Stimulated activated CD4-positive, alpha-beta T cell treated with anti-CD3 and anti-CD28 coated beads, Interleukin-2, amount 100 ng/mL, for 24 hours (primary cell): ENCODE data around the gene MICU1.
A peak's percentile ranks its signal among the peaks of the same experiment; 100 is the strongest.
"Not testable (repeated sequence)": the region's sequence is repeated elsewhere in the genome, so short reads cannot be mapped to it uniquely, and the experiment has no call there.

Experiments
- DNase-seq, 2 donors: peaks; one replicate each; pipeline ENCODE4 v3.0.0-alpha.2; 2020

The MICU1 gene, protein sequence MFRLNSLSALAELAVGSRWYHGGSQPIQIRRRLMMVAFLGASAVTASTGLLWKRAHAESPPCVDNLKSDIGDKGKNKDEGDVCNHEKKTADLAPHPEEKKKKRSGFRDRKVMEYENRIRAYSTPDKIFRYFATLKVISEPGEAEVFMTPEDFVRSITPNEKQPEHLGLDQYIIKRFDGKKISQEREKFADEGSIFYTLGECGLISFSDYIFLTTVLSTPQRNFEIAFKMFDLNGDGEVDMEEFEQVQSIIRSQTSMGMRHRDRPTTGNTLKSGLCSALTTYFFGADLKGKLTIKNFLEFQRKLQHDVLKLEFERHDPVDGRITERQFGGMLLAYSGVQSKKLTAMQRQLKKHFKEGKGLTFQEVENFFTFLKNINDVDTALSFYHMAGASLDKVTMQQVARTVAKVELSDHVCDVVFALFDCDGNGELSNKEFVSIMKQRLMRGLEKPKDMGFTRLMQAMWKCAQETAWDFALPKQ

DNA sequence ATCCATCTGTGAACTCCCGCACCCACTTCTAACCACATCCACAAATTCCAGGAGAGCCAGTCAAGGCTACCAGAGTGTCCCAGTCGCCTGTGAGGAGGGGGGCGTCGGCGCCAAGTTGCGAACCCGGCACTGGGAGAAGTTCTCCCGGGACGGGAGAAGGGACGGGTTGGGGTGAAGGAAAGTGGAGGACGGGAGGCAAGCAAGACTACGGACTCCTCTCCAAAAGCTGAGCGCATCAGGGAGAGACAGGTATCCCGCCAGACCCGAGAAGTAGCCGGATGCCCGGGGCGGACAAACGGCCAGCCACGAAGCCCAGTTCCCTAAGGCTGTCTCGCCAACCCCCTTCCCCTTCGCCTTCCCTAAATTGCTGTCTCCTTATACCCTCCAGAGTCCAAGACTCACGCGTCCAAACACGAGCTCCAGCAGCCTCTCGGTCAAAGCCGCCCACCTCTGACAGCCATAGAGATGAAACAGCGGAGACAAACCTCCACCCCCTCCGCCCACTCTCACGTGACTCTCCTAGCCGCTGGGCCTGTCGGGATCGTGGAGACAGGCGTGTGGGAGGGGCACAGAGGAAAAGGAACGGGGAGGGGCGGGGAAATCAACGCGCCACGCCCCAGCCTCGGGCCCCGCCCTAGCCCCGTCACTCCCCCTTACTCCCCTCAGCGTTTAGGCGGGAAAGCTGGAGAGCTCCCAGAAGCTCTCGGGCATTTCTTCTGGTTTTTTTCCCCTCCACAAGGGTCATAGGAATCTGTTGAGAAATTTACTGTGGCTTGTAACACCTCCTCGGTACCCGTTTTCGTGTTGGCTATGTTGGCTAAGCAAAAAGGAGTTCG lies at the start of gene MICU1:
TSS of gene MICU1 (minus strand) at position 472 of the 836 bp plus-strand sequence. CDS start 59,286 bp downstream, outside the sequence.
- DNase-seq, result peak; percentile 94 to 96

DNA sequence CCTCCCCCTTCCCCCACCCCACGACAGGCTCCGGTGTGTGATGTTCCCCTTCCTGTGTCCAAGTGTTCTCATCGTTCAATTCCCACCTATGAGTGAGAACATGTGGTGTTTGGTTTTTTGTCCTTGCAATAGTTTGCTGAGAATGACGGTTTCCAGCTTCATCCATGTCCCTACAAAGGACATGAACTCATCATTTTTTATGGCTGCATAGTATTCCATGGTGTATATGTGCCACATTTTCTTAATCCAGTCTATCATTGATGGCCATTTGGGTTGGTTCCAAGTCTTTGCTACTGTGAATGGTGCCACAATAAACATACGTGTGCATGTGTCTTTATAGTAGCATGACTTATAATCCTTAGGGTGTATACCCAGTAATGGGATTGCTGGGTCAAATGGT lies 48.3 kb upstream of the MICU1 start:
- DNase-seq, result not testable (repeated sequence)

DNA sequence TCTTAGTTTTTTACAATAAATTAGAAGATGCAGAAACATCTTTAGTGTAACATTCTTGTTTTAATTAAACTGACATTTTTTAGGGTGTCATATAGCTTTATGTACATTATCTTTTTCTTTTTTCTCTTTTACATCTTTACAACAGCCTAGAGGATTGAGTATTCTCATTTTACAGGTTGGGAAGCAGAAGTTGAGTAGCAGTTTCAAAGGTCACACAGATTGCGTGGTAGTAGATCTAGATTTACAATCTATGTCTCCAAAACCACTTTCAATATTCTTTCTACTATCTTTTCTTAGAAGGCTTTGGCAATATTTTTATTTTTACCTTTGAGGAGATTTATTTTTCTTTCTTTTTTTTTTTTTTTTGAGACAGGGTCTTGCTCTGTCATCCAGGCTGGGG lies 47.4 kb upstream of the MICU1 start:
- no peak for DNase-seq

DNA sequence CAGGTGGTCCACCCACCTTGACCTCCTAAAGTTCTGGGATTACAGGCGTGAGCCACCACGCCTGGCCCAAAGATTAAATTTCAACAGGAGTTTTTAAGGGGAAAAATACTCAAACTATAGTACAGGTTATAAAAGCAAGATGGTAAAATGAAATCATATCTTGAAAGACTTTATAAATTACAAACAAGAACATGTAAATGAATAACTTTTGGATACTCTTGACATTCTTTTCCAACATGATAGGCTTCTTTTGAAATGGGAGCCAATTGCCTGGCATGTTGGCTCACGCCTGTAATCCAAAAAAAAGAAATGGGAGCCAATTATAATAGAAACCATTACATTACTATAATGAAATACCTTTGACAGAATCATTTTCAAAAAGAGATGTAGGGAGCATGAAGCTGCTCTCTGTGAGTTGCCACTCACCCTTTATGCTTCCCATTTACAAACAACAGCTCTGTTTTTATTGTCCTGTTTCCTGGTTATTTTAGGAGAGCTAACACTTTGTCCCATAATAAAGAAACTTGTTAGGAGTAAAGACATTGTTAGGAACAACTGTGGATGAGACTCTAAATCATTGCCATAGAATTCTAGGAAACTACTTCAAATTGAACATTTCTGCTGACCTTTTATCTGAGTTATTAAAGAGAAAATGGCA lies 41.5 kb upstream of the MICU1 start:
- no peak for DNase-seq

DNA sequence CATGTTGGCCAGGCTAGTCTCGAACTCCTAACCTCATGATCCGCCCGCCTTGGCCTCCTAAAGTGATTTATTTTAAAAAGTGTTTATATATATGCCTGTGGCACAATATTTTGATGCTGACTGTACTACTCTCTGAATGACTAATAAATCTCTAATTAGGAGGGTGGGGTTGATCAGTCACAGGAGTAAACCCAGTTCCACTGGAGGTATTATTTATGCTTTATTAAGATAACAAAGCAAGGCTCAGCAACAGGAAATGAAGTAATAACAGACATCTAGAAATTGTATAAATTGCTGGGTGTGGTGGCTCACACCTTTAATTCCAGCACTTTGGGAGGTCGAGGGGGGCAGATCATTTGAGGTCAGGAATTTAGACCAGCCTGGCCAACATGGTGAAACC lies 40.0 kb upstream of the MICU1 start:
- no peak for DNase-seq

DNA sequence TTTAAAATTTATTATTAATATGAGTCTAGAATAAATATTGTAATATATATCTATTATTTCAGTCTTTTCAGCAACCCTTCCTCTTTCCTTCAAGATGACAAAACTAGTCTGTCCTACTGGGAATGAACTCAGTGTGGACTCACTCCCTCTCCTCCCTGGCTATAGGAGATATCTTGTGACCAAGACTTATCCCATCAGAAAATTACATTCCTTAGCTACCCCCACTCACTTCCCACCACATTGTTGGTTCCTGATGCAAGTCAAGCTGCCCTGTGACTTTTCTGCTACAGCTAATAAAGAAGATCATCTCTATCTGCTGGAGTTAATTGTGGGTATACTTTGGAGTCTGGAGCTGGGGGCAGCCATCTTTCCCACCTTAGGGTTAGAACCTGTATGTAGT lies 38.1 kb upstream of the MICU1 start:
- no peak for DNase-seq

DNA sequence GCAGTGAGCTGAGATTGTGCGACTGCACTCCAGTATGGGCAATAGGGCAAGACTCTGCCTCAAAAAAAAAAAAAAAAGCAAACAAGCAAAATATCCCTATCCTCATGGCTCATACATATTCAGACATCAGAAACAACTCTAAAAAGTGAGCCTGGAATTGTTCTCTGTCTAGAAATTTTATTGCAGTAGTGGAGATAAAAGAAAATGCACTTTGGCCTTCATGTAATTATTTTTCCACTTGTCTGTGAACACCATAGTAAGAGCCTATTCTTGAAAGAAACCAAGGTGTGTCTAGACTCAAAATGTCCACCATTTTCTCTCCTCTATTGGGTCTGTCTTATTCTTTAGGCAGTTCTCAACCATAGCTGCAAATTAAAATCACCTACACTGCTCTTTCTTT lies 35.6 kb upstream of the MICU1 start:
- no peak for DNase-seq

DNA sequence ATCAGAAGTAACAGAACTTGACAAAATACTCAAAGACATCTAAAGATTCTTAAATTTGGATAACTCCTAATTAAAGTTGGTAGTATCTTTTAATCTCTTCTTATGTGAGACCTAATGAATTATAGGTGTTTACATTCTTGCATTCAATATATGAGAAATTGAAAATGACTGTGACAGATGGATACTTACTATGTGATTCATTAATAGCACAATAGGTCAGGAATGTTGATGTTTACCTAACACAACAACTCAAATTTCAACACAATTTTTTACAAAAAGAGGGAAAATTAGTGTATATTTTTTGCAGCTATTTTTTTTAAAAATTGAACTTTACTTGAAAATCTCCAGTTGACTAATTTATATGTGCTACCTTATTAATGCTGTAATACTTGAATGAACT lies 34.3 kb upstream of the MICU1 start:
- no peak for DNase-seq

DNA sequence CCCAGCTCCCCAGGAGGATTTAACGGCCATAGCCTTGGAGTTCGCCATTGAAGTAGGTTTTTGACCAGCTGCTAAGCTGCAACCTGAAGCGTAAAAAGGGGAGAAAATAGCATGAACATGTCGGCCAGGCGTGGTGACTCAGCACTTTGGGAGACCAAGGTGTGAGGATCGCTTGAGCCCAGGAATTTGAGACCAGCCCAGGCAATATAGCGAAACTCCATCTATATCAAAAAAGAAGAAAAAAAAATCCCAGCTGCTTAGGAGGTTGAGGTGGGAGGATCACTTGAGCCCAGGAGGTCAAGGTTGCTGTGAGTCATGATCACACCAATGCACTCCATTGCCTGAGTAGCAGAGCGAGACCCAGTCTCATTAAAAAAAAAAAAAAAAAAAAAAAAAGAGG lies 33.8 kb upstream of the MICU1 start:
- DNase-seq, result no peak

DNA sequence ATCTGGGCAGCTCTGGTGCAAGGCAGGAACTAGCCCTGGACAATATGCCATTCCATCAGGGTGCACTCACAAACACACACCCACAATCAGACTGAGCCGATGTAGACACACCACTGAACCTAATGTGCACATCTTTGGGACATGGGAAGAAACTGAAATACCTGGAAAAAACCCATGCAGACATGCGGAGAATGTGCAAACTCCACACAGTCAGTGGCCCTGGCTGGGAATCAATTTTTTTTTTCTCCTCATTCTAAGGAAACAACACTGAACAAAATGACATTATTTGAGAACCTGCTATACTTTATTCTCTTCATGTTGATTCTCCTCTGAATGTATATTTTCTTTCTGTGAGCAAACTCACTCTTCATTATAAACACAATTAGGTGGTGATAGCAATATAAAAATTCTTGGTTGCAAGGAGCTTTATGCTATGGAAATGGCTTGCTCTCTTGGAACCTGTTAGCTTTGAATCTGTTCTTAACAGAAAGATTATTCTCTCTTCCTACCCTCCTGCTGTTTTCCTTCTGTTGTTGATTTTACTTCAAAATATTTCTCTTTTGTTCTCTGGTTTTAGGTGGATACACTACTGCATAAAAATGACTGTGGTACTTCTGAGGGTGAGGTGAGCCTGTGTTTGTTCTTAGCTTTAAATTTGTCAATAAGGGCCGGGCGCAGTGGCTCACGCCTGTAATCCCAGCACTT lies 33.0 kb upstream of the MICU1 start:
- DNase-seq, result no peak

DNA sequence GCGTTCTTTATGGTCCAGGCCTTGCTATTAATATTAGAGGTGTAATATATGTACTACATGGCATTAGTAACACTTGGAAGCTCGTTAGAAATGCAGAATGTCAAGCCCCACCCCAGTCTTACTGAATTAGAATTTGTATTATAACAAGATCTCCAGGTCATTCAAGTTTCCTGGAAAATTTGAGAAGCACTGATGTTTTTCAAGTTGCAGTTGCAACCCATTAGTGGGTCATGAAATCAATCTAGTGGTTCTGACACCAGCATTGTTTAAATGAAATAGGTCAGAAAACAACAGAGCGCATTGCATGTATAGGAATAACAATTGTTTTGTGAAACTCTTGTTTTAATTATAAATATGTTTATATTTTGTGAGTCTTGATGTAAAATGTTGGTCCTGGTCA lies 28.8 kb upstream of the MICU1 start:
- DNase-seq, result no peak

DNA sequence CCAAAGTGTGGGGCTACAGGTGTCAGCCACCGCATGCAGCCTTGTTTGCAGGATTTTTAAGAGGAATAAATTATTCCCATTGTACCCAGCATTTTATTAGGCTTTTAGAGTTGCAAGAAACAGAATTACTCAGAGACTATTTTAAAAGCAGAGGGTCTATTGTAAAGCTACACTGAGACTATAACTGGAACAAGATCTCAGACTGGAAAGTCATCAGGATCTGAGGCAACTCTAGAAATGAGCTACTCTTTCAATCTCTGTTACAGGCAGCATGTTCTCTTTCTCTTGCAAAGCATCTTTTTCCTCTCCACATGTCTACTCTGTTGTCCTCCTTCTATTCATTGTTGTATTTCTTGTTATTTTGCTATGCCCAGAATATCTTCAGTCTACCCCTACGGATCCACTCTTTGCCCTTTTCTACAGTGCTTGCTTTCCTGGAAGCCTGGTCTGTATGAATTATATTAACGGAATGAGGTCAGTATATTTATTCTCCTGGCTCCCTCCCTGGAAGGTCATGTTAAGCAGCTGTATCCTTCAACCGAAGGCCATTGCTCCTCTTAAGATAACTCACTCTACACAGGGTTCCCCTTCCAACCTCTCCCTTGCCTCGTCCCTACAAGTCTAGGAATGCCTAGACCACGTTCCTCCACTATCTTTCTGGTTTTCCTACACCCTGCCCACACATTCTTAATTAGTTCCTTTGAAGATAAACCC lies 27.7 kb upstream of the MICU1 start:
- DNase-seq, result no peak

DNA sequence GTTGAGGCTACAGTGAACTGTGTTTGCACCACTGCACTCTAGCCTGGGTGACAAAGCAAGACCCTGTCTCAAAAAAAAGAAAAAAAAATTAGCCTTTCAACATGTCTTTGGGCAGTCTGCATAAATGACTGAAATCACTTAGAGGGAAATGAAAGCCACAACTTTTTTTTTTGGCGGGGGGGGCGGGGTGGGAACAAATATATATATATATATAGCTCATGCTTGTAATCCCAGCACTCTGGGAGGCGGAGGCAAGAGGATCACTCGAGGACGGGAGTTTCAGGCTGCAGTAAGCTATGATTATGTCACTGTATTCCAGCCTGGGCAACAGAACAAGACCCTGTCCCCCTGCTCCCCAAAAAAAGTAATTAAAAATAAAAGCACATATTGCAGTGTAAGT lies 23.4 kb upstream of the MICU1 start:
- DNase-seq, result no peak

DNA sequence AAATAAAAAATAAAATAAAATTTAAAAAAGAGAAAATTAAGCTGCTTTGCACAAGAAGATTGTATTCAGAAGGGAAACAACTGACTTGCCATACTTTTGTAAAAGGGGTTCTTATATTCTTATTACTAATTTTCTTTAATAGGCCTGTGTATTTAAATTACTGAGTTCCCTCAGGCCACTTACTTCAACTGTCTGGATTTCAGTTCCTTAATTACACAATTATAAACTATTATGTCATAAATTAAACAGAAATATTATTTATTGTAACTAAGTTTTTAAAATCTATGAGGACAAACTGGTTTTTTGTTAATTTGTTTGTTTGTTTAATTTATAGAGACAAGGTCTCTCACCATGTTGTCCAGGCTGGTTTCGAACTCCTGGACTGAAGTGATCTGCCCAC lies 22.4 kb upstream of the MICU1 start:
- DNase-seq, result no peak

DNA sequence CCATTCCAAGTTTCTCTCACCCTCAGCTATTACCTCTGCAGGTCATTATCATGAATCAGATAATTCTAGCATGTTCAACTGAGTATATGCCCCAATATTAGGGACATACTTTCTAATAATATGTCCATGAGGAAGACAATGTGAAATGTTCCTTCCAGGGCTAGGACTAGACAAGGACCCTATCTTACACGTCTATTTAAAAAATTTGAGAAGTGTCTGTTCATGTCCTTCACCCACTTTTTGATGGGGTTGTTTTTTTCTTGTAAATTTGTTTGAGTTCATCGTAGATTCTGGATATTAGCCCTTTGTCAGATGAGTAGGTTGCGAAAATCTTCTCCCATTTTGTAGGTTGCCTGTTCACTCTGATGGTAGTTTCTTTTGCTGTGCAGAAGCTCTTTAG lies 21.1 kb upstream of the MICU1 start:
- not testable (repeated sequence) for DNase-seq

DNA sequence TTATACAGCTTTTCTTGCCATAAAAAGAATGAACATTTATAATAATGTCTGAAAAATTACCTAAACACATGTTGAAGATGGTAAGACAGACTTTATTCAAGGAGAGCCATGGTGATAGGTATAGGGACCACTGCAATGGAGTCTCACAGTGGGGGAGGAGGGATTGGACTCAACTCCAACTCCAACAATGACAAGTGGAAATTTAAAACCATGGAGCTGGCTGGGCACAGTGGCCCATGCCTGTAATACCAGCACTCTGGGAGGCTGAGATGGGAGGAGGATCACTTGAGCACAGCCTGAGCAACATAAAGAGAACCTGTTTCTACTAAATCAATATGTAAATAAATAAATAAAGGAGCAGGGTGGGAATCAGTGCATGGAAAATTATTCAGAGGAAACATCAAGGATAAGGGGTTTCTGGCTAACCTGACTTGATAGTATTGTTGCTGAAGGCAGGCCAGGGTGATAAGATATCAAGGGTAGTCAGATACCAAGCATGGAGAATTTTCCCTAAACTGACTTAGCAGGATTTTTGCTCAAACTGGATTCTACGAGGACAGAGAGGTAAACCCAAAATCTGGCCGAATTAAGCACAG lies 19.5 kb upstream of the MICU1 start:
- DNase-seq, result no peak

DNA sequence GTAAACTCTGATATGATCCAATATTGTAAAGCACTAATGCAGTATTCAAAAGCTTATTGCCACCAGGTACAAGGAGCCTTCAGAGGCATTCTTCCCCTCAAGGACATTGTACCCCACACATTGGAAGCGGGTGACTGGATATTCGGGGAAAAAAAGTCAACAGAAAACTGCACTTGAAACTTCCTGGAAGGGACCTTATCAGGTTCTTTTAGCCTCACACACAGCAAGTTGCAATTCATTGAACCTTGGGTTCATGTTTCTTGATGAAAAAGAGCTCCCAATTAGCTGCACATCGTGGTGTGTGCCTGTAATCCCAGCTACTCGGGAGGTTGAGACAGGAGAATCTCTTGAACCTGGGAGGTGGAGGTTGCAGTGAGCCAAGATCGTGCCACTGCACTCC lies 16.4 kb upstream of the MICU1 start:
- no peak for DNase-seq

DNA sequence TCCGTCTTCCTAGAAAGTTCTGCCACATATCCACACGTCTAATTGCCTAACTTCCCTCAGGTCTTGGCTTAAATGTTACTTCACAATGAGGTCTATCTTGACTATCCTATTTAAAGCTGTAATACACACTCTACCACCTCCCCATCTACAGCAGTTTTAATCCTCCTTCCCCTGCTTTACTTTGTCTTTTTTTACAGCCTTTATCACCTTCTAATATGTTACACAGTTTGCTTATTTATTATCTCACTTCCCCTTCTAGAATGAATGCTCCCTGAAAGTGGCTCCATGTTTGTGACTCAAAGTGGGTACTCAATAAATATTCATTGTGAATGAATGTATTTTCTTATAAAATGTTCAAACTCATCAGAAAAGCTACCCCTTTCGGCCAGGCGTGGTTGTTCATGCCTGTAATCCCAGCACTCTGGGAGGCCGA lies 13.6 kb upstream of the MICU1 start:
- DNase-seq, result no peak

DNA sequence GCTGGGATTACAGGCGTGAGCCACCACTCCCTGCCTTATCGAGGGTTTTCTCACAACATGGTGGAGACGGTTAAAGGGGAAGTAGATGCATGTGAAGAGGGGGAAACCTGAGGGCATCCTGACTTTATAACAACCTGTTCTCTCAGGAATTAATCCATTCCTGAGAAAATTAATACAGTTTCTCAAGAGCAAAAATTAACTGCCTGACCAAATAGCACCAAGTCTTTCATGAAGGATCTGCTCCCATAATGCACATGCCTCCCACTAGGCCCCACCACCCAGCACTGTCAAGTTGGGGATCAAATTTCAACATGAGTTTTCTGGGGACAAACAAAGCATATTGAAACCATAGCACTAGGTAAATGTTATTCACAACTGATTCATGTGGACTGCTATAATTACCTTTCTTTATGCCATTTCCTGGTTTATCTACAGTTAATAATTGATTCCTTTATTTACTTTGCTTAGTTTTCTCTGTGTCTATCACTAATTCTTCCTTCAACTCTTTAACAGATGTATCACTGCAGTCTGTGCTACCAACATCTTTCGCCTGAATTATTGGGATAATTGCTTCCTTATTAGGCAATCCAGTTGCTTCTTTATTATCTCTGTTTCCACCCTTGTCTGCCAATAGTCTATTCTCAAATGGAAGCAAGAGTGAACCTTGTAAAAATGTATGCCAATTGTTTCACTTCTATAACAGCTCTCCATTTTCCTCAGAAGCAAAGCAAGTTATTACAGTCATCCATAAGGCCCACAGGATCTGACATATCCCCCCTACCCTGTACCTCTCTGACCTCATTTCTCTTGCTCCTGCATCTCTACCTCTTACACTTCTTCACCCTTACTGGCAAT lies 12.9 kb upstream of the MICU1 start:
- DNase-seq, result no peak

DNA sequence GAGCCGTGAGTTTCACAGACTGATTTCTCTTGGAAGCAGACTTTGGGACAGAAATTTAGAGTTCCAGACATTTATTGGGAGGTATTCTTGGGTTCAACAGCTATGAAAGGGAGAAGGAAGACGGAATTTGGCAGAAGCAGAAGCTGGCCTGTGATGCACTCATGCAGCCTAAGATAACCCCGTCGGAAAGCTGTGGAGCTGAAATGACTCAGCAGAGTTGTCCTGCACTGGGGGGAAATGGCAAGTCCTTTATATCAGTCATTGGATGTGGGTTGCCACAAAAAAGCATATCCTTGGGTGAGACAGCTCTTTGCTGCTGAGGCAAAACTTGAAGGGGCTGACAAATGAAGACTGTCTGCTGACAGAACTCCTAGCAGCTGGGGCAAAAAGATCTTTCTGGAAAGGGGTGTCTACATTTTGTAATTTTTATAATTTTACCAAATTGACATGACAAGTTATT lies 11.5 kb upstream of the MICU1 start:
- DNase-seq, result peak in 1 of 2 donors; percentile 13

DNA sequence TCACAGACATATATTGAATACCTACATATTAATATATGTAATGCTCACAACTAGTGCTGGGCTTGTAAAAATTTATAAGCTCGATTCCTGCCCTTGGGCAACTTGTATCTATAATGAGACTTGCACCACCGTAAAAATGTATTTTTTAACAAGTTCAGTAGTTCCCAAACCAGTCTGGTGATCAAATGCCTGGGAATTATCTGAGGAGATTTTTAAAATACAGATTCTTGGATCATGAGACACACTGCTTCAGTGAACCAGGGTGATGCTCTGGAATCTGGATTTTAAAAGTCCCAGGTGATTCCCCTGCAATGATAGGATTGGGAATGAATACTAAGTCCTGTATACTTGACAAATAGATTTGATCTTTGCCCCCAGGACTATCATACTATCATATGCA lies 4.3 kb upstream of the MICU1 start:
- DNase-seq, result no peak
